Activated naive CD8-positive, alpha-beta T cell treated with anti-CD3 and anti-CD28 coated beads, Interleukin-2, amount 10 ng/mL, durations not matched to agents 7 days and 5 days (primary cell): Measurements from ENCODE around the gene PEX12. TPM values are rescaled to one million over a fixed set of nuclear protein-coding genes. Genes with fewer than 3 reads are reported as not detected.
"Not testable (repeated sequence)": the region's sequence is repeated elsewhere in the genome, so short reads cannot be mapped to it uniquely, and the experiment has no call there.

Source experiments
- ATAC-seq: fragments of 150-1000 bp; cut with Tn5 transposase; one replicate; pipeline ENCODE4 v1.10.0; 2021; ENCODE audit warnings: low read depth, moderate library complexity
- POLR2A ChIA-PET: fragments of 350-600 bp; sonication (Branson Sonifier 250); formaldehyde crosslinking; loops from one replicate; lab custom pipeline; 2021; ENCODE audit warnings: antibody characterized with exemption; lab: Charles Lee
- DNase-seq: peaks from one replicate; pipeline ENCODE4 v3.0.0; 2021
- H3K27ac Mint-ChIP-seq: one replicate; pipeline ENCODE4 v1.8.0; 2022; ENCODE audit warnings: mild to moderate bottlenecking, mixed read lengths
- H3K27me3 Mint-ChIP-seq: one replicate; pipeline ENCODE4 v1.8.0; 2022; ENCODE audit warnings: mild to moderate bottlenecking, moderate library complexity, mixed read lengths
- H3K36me3 Mint-ChIP-seq: one replicate; pipeline ENCODE4 v1.8.0; 2021; ENCODE audit warnings: mild to moderate bottlenecking, mixed read lengths
- H3K4me1 Mint-ChIP-seq: one replicate; pipeline ENCODE4 v1.8.0; 2021; ENCODE audit warnings: mixed read lengths
- H3K4me3 Mint-ChIP-seq: one replicate; pipeline ENCODE4 v1.8.0; 2022; ENCODE audit warnings: mild to moderate bottlenecking, moderate library complexity, mixed read lengths
- H3K9me3 Mint-ChIP-seq: one replicate; pipeline ENCODE4 v1.8.0; 2021; ENCODE audit warnings: mixed read lengths
- total RNA-seq, 2 experiments: library from RNA; stranded (reverse); gene quantifications; one replicate each; pipeline ENCODE4 v1.2.3, GENCODE V29; 2021

PEX12 gene
- total RNA-seq, result 1 to 10 TPM; 4.4 to 4.6 TPM

- Mint-ChIP-seq H3K4me1 (peaks cover 29% of the 10 kb centered on the region), H3K4me3 (peak within 1 kb of the TSS; percentile 84), H3K27ac (peak within 1 kb of the TSS; percentile 93), H3K9me3 (no peaks in the 10 kb centered on the region), H3K36me3 (peaks cover 5% of the 10 kb centered on the region), H3K27me3 (no peaks in the 10 kb centered on the region)
- POLR2A ChIA-PET, result interaction anchor here (0.6 to 5.2 kb wide), 21 partner anchors 8 to 967 kb away, joined by 3 to 41 read pairs (median 6); partner anchors contain the start of genes AP2B1, SLFN11, SLFN12L and SLFN5
- DNase-seq (peak; percentile 81), ATAC-seq (peak; percentile 97)
Observed at GRCh38 chr17:35578197-35578928, at the start of gene PEX12. Gene PEX12 (minus strand): TSS chr17:35578571. CDS start chr17:35578021, 550 bp downstream.

DNA sequence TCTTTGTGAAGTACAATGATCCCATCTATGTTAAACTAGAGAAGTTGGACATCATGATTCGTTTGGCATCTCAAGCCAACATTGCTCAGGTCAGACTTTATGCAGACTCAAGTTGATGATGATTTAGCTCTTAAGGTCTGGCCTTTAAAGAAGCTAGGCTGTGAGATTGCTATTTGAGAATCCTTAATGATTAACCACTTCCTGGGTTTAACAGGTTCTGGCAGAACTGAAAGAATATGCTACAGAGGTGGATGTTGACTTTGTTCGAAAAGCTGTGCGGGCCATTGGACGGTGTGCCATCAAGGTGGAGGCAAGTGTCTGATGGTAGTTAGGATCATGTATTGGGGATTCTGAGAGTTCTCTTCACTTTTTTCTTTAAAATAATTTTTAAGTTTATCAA is 49.0 kb upstream of the PEX12 start:
- H3K27me3 Mint-ChIP-seq, result no peaks in the 10 kb centered on the region
- H3K4me3 Mint-ChIP-seq, result no peak overlapping the region
- H3K4me1 Mint-ChIP-seq, result peaks cover 1% of the 10 kb centered on the region
- POLR2A ChIA-PET, result no interaction called here
- no peaks in the 10 kb centered on the region for H3K9me3 Mint-ChIP-seq
- peaks cover 17% of the 10 kb centered on the region for H3K36me3 Mint-ChIP-seq
- ATAC-seq (no peak), DNase-seq (no peak)
- H3K27ac Mint-ChIP-seq, result no peak overlapping the region

- POLR2A ChIA-PET, result no interaction called here
- H3K27me3 Mint-ChIP-seq, result no peaks in the 10 kb centered on the region
- H3K9me3 Mint-ChIP-seq, result no peaks in the 10 kb centered on the region
- H3K36me3 Mint-ChIP-seq, result peaks cover 11% of the 10 kb centered on the region
- DNase-seq, result no peak
- no peak for ATAC-seq
- H3K4me1 Mint-ChIP-seq, result peaks cover 4% of the 10 kb centered on the region
- H3K4me3 Mint-ChIP-seq, result no peak overlapping the region
- H3K27ac Mint-ChIP-seq, result no peak overlapping the region
Observed at GRCh38 chr17:35621768-35622167, 43.4 kb upstream of the PEX12 start.

DNA sequence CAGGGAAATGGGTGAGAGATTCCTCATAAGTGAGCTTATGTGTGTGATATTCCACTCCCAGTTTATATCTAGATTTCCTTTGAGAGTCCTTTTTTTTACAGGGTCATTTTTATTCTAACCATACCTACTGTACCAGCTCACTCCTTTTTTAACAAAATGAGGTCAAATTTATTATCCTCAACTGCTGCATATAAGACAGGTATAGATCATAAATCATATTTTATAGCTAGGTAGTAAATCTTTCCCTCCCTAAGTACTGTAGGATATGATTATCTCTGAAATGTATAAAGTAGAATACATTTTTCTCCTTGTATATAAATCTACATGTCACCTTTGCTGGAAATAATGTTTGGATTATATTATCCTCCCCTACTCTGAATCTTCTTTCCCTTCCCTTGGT is 40.3 kb upstream of the PEX12 start:
- no peak for ATAC-seq
- no peak overlapping the region for H3K4me3 Mint-ChIP-seq
- peaks cover 5% of the 10 kb centered on the region for H3K36me3 Mint-ChIP-seq

DNA sequence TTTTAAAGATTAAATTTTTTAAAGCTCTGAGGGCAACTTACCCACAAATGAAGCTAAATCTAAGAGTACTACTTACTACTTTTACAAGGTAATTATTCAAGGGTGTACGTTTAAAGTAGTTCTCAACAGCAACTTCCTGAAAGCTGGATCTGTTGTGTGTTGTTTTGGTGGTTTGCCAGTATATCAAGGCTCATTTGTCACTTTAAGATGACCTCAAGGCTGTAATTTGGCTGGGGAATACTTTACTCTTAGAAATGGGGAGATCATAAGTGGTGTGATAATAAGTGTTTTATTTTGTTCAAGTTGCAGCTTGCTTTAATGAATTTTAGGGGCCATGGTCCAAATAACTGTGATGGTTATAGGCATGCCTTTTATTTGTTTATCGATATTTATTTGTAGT is 39.1 kb upstream of the PEX12 start:
- H3K27ac Mint-ChIP-seq, result no peak overlapping the region
- ATAC-seq, result no peak
- DNase-seq, result no peak
- no peak overlapping the region for H3K4me3 Mint-ChIP-seq
- H3K9me3 Mint-ChIP-seq, result no peaks in the 10 kb centered on the region
- POLR2A ChIA-PET, result no interaction called here
- peaks cover 3% of the 10 kb centered on the region for H3K36me3 Mint-ChIP-seq
- H3K27me3 Mint-ChIP-seq, result no peaks in the 10 kb centered on the region
- peaks cover 8% of the 10 kb centered on the region for H3K4me1 Mint-ChIP-seq

More for the DNA sequence above, 40.3 kb upstream of the PEX12 start:
- Mint-ChIP-seq H3K4me1 (peaks cover 2% of the 10 kb centered on the region), H3K9me3 (no peaks in the 10 kb centered on the region), H3K27me3 (no peaks in the 10 kb centered on the region), H3K27ac (no peak overlapping the region)
- DNase-seq, result no peak
- POLR2A ChIA-PET, result no interaction called here

DNA sequence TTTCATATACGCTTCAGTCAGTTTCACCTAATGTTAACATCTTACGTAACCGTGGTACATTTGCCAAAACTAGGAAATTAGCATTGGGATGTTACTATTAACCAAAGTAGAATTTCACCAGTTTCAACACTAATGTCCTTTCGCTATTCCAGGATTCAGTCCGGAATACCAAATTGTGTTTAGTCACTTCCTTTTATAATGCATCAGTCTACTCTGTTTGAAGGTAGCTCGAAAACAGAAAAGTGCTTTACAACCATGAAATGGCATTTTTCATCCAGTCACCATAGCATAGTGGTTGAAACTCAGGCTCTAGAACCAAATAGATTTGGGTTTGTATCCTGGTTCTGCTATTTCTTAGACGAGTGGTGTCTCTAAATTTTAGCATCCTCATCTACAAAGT is 38.2 kb upstream of the PEX12 start:
- H3K4me3 Mint-ChIP-seq, result no peak overlapping the region
- ATAC-seq (no peak), DNase-seq (no peak)
- no peaks in the 10 kb centered on the region for H3K27me3 Mint-ChIP-seq
- H3K4me1 Mint-ChIP-seq, result peaks cover 8% of the 10 kb centered on the region
- H3K36me3 Mint-ChIP-seq, result peaks cover 3% of the 10 kb centered on the region
- H3K9me3 Mint-ChIP-seq, result no peaks in the 10 kb centered on the region
- no peak overlapping the region for H3K27ac Mint-ChIP-seq
- POLR2A ChIA-PET, result no interaction called here

- DNase-seq (no peak), ATAC-seq (no peak)
- Mint-ChIP-seq H3K27me3 (no peaks in the 10 kb centered on the region), H3K4me1 (peaks cover 8% of the 10 kb centered on the region), H3K27ac (no peak overlapping the region), H3K36me3 (peaks cover 2% of the 10 kb centered on the region), H3K4me3 (no peak overlapping the region), H3K9me3 (no peaks in the 10 kb centered on the region)
- POLR2A ChIA-PET, result interaction anchor here (0.7 kb wide), 1 partner anchor 128 kb away, joined by 3 read pairs; no protein-coding TSS in a partner anchor
Observed at GRCh38 chr17:35614810-35615209, 36.4 kb upstream of the PEX12 start.

GRCh38 chr17:35612924-35613521 is 34.7 kb upstream of the PEX12 start:
- no peaks in the 10 kb centered on the region for H3K9me3 Mint-ChIP-seq
- peaks cover 5% of the 10 kb centered on the region for H3K36me3 Mint-ChIP-seq
- peaks cover 8% of the 10 kb centered on the region for H3K4me1 Mint-ChIP-seq
- H3K27ac Mint-ChIP-seq, result no peak overlapping the region
- ATAC-seq, result no peak
- no peaks in the 10 kb centered on the region for H3K27me3 Mint-ChIP-seq
- DNase-seq, result no peak
- POLR2A ChIA-PET, result interaction anchor here (0.6 to 1.0 kb wide), 2 partner anchors 135 to 488 kb away, joined by 3 to 5 read pairs; no protein-coding TSS in a partner anchor
- H3K4me3 Mint-ChIP-seq, result no peak overlapping the region

GRCh38 chr17:35610746-35611145 is 32.4 kb upstream of the PEX12 start:
- POLR2A ChIA-PET, ATAC-seq, H3K36me3 Mint-ChIP-seq, H3K4me3 Mint-ChIP-seq, H3K4me1 Mint-ChIP-seq, DNase-seq, H3K27me3 Mint-ChIP-seq, H3K27ac Mint-ChIP-seq, H3K9me3 Mint-ChIP-seq: not testable (repeated sequence)

GRCh38 chr17:35609831-35610230 is 31.5 kb upstream of the PEX12 start:
- H3K4me3 Mint-ChIP-seq, result no peak overlapping the region
- DNase-seq (no peak), ATAC-seq (no peak)
- peaks cover 7% of the 10 kb centered on the region for H3K4me1 Mint-ChIP-seq
- H3K27me3 Mint-ChIP-seq, result no peaks in the 10 kb centered on the region
- no peak overlapping the region for H3K27ac Mint-ChIP-seq
- no peaks in the 10 kb centered on the region for H3K9me3 Mint-ChIP-seq
- POLR2A ChIA-PET, result no interaction called here
- peaks cover 13% of the 10 kb centered on the region for H3K36me3 Mint-ChIP-seq

DNA sequence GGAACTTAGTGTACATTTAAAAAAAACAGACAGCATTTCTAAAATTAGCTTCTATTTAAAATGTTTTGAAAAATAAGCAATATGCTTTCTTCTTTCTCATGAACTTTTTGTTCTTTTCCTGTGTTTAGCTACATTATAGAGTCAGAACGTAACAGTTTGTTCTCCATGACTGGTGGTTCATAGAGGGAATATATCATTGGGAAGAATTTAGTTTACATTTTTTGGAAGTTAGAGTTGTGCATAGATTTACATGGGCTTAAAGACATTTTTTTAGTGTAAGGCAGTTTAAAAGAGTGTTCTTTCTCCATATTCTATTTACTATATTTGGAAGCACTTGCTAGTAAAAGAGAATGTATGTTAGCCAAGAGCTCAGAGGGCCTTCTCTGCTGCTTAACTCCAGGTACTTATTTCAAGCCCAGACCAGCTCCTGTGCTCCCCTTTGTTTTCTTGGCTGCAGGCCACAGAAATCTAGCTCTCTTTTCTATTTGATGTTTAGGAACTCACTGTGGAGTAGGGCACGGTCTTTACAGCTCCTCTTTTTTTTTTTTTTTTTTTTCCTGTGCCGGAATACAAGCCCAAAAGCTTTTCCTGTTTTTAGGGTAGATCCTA is 29.0 kb upstream of the PEX12 start:
- Mint-ChIP-seq H3K27ac (no peak overlapping the region), H3K4me3 (no peak overlapping the region), H3K9me3 (no peaks in the 10 kb centered on the region), H3K4me1 (peaks cover 1% of the 10 kb centered on the region), H3K36me3 (peaks cover 18% of the 10 kb centered on the region), H3K27me3 (no peaks in the 10 kb centered on the region)
- POLR2A ChIA-PET, result interaction anchor here (0.6 kb wide), 2 partner anchors 38 to 253 kb away, joined by 3 read pairs; no protein-coding TSS in a partner anchor
- DNase-seq, result no peak
- ATAC-seq, result no peak

DNA sequence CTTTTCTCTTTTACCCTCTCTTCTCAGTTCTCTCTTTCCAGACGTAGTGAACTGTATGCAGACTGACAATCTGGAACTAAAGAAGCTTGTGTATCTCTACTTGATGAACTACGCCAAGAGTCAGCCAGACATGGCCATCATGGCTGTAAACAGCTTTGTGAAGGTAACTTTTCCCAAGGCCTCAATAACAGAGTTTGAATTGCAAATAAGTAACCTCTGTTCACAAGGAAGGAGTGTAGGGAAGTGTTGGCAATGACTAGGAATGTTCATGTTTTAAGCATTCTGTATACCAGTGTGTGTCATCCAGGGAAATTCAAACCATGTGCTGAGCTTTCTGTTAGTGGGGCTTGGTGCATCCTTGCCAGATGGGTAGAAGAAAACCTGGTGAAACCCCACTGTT is 27.3 kb upstream of the PEX12 start:
- DNase-seq (no peak), ATAC-seq (no peak)
- Mint-ChIP-seq H3K4me1 (peaks cover 1% of the 10 kb centered on the region), H3K9me3 (no peaks in the 10 kb centered on the region), H3K4me3 (no peak overlapping the region), H3K27me3 (no peaks in the 10 kb centered on the region), H3K36me3 (peaks cover 22% of the 10 kb centered on the region), H3K27ac (no peak overlapping the region)
- POLR2A ChIA-PET, result no interaction called here

DNA sequence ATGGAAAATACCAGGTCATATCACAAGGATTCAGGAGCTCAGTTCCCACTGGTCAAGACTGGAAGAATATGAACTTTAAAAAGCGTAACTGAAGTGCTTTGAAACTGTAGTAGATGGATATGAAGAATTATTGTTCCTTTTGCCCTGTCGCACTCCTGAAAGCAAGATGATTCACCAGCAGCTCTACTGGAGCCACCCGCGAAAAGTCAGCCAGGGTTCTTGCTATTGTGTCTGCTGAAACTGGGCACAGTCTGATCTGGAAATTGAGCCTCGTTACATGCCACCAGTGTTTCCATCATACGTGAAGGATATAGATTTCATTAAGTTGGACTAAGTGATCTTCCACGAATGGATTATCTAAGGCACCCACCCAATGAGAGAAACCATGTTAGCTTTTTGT is 25.3 kb upstream of the PEX12 start:
- POLR2A ChIA-PET, result no interaction called here
- no peak overlapping the region for H3K4me3 Mint-ChIP-seq
- no peak for DNase-seq
- H3K9me3 Mint-ChIP-seq, result no peaks in the 10 kb centered on the region
- H3K27me3 Mint-ChIP-seq, result no peaks in the 10 kb centered on the region
- H3K36me3 Mint-ChIP-seq, result peaks cover 23% of the 10 kb centered on the region
- no peak for ATAC-seq
- peaks cover 1% of the 10 kb centered on the region for H3K4me1 Mint-ChIP-seq
- H3K27ac Mint-ChIP-seq, result no peak overlapping the region
